Stimulated activated CD4-positive, alpha-beta T cell treated with anti-CD3 and anti-CD28 coated beads, Interleukin-15, amount 100 ng/mL, for 48 hours (primary cell): Measurements from ENCODE around the gene BCL2L12.
A peak's percentile ranks its signal among the peaks of the same experiment; 100 is the strongest.

ENCODE experiments used
- DNase-seq, 2 donors: peaks; one replicate each; pipeline ENCODE4 v3.0.0-alpha.2; 2020; ENCODE audit warnings: low read depth in 2 of 2

BCL2L12 gene

DNA sequence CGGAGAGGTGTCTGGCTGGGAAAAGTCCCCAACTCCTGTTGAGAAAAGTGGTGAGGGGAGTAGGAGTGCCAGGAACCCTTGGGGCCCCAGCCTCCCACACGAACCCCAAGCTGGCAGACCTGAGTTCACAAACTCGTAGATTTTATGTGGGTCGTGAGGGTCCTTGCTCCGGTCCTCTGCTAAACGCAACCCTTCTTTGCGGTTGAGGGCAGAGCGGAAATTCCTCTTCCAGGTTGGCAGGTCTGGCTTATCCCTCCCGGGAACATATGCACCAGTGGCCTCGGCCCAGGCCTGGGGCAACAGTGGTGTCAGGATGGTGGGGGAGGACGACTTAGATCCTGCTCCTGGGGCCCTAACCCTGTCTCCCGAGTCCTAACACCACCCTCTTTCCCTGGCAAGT, 2.5 kb upstream of the BCL2L12 start:
- DNase-seq = no peak

DNA sequence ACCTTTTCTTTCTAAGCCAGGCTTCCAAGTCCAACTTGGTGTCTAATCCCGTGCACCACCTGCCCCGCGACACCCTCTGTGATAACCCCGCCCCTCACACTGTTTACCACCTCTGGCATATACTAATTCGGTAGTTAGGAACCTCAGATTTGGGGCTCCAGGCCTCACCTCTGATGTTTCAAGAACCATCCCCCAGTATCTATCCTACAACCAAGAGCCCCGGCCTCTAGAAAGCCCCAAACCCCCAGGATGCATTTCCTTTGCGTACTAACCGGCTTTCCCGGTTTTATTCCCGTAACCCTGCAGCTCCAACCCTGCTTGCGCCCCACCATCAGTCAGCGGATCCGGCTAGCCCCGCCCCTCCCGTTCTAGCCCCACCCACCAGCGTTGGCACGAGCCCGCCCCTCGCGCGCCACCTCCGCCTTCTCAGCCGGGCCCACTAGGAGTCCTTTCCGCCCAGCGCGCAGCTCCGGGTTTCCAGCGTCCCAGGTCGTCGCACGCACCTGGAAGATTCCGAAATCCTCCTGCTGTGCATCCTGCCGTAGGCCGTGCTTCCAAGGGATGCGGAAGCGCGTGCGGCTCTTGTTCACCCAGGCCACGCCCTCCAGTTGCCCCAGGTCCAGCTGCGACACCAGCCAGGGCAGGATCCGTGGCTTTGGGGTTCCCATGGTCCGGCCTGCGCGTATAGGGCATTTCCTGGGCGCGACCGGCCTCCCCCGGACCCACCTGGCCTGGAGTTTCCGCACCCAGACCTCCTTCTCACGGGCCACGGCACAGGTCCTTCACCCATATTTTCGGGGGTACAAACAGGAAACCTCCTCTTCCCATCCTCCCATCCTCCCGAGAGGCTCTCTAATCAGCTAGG, 1.3 kb upstream of the BCL2L12 start:
- peak; percentile 81 to 91 for DNase-seq

DNA sequence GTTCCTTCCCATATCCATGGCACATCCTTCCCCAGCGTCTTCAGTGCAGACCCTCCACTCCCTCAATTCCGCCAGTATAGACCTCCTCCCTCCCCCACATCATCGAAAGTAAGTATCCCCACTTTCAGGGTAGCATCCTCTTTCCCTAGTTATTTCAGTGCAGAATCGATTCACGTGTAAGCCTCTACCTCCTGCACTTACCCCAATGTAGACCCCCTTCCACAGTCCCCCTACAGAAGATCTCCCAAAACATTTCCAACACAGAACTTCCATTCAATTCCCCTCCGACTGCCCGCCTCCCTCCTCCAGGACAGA, 740 bp upstream of the BCL2L12 start:
- no peak for DNase-seq

DNA sequence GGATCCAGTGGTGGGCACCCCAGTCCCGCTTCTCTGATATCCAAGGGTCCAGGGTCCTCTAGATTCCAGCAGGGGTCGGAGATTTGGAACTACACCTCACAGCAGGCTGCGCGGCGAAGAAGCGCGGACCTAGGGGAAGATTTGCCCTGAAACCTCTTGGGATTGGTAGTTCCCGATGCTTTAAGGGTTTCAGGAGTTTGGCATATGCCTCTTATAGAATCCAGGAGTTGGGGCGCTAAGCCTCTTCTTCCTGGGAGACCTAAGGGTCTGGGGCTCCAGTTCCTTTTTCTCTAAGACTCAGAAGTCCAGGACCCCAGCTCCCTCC, 349 bp downstream of the BCL2L12 start:
- no peak for DNase-seq

DNA sequence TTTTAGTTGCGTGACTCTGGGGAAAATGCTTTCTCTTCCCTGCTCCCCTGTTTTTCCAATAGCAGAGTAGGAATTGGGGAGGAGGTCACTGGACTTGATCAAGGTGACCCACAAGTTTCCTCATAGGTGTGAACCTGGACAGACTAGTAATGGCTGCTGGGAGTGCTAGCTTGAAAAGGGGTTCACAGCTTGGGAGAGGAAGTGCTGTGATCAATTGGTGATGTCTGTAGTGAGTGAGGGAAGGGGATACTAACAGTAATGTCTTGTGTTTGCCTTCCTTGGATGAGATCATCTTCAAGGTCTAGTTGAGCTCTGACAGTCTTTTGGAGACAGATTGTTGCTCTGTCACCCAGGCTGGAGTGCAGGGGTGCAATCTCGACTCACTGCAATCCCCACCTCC, 1.7 kb downstream of the BCL2L12 start:
- no peak for DNase-seq

DNA sequence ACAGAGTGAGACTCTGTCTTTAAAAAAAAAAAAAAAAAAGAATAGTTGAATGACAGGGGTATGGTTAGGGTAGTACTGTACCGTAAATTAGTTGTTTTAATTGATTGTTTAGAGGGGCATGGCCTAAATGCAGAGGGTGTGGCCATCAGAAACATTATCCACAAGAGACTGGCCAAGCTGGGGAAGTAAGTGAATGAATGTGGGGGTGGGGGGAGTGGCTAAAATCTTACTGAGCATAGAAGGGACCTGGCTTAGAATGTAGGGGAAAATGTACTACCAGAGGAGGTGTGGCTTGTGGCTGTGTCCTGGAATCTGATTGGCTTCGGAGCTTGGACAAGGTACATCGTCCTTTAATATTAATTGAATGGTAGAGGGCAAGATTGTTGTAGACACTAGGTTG, 3.8 kb downstream of the BCL2L12 start:
- DNase-seq = no peak

- DNase-seq = peak in 1 of 2 donors; percentile 68
Measured at GRCh38 chr19:49672131-49672919, 6.6 kb downstream of the BCL2L12 start.

DNA sequence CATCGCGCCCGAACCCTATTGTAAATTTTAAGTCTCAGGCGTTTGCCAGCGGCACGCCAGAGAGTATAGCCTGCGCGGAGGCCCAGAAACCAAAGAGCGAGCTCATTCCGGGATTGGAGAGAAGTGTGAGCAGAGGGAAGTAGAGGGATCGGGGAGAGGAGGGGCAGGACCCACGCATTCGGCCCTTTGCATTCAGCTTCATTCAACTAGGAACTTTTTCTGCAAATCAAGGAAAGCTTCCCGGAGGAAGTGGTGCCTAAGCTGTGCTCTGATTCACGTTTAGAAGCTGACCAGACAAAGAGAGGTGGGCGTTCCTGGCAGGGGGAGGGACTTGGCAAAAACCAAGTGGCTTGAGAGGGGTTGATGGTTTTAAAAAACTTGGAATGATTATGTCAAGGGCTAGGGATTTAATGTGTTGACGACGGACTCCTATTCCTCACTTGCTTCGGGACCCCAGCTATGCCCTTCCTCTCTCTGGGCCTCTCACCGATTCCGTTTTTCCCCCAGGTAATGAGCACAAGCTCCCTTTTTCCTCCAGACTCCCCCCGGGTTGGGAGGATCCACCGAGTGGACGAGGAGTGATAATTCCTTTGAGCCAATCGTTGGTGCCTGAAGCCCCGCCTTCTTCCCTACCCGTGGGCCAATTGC, 10.5 kb downstream of the BCL2L12 start:
- DNase-seq = no peak

DNA sequence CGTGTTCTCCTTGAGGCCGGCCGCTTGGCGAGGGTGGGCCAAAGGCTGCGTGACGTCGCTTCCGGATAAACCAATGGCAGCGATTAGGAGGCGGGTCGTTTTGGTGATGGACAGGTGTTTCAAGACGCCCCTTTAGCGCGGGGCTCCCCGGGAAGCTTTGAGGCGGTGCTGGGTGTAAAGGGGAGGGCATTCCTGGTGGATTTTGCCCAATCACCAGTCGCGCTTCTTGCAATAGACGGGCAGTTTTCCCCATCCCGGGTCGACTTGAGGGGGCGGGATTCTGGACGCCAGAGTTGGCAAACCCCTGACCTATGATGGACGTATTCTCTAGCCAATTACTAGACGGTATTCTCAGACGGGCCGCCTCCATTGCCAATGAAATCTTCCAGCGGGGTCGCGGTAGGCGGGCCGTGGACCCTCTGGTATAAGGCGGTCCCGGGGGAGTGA, 11.1 kb downstream of the BCL2L12 start:
- DNase-seq = peak; percentile 99

GRCh38 chr19:49677231-49677900, 11.6 kb downstream of the BCL2L12 start, which contains the start of gene PRMT1:
Gene PRMT1 (plus strand): TSS chr19:49677271. CDS start chr19:49677281, 10 bp downstream.
- DNase-seq = no peak

DNA sequence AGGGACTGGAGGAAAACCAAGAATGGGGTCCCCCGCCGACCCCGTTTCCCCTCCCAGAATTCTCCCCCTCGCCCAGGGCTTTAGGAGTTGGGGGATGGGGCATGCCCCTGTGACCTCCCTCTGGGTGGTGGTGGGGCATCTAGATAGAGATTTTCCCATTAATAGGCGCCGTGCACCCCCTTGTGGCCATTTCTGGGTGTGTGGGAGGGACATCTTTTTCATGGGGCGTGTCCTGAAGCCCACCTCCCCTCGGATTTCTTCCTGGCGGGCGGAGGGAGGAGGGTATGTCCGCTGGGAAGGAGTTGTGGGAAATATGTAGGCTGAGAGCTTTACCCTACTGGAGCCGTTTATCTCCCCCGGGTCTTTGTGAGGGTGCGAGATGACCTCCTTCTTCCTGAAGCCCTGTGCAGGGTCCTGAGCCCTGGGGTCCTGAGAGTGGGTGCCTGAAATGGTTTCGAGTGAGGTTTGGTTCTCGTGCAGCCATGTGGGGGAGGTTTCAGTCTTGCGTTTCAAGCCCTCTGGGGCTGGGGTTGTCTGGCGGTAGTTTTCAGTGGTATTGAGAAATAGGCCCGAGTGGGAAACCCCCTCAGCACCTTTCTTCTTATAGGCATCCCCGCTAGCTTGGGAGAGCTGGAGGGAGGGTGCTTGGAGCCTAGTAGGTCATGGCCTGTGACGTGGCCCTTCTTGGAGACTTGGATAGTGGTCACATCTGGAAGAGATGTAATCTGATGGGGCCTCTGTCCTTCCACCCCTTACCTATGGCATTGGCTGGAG, 12.4 kb downstream of the BCL2L12 start:
- DNase-seq = peak; percentile 73 to 74

GRCh38 chr19:49678985-49679770, 13.4 kb downstream of the BCL2L12 start:
- no peak for DNase-seq

- no peak for DNase-seq
Measured at GRCh38 chr19:49679771-49680413, 14.2 kb downstream of the BCL2L12 start.

DNA sequence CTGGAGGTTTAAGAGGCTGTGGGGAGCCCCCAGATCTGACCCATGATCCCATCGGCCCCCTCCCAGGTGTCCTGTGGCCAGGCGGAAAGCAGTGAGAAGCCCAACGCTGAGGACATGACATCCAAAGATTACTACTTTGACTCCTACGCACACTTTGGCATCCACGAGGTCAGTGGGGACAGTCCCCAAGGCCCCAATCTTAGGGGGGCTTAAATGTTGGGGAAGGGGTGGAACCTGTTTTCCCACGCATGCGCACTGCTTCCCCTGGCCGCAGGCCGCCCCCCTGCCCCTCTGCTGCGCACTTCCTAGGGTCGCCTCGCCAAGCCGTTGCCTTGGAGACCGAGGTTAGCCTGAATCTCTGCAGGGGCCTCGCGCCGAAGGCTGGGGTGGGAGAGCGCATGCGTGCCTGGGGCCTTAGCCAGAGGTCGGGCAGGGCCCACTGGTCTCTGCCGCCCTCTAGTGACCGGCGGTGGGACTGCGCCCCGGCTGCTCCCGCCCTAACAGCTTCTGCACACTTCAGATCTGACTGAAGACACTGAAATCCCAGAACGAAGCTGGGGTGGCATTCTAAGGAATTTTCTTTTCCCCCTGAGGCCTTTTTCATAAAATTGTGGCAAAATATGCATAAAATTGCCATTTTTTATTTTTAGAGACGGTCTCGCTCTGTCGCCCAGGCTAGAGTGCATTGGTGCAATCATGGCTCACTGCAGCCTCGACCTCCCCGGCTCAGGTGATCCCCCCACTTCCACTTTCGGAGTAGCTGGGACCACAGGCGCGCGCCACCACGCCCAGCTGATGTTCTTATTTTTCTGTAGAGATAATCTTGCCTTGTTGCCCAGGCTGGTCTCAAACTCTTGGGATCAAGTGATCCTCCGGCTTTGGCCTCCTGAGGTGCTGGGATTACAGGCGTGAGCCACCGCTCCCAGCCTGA, 15.0 kb downstream of the BCL2L12 start:
- peak; percentile 84 to 94 for DNase-seq

DNA sequence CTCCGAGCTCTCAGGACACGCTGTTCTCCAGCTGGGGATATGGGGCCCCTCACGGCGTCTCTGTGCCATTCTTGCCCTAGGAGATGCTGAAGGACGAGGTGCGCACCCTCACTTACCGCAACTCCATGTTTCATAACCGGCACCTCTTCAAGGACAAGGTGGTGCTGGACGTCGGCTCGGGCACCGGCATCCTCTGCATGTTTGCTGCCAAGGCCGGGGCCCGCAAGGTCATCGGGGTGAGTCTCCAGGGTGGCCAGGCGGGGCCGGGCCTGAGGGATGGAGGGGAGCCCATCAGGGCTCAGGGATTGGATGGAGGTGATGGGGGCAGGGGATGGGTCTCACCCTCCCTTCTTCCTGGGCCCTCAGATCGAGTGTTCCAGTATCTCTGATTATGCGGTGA, 16.1 kb downstream of the BCL2L12 start:
- no peak for DNase-seq

- DNase-seq = no peak
Measured at GRCh38 chr19:49682274-49682673, 16.5 kb downstream of the BCL2L12 start.

- no peak for DNase-seq
Measured at GRCh38 chr19:49683814-49684250, 18.1 kb downstream of the BCL2L12 start.

DNA sequence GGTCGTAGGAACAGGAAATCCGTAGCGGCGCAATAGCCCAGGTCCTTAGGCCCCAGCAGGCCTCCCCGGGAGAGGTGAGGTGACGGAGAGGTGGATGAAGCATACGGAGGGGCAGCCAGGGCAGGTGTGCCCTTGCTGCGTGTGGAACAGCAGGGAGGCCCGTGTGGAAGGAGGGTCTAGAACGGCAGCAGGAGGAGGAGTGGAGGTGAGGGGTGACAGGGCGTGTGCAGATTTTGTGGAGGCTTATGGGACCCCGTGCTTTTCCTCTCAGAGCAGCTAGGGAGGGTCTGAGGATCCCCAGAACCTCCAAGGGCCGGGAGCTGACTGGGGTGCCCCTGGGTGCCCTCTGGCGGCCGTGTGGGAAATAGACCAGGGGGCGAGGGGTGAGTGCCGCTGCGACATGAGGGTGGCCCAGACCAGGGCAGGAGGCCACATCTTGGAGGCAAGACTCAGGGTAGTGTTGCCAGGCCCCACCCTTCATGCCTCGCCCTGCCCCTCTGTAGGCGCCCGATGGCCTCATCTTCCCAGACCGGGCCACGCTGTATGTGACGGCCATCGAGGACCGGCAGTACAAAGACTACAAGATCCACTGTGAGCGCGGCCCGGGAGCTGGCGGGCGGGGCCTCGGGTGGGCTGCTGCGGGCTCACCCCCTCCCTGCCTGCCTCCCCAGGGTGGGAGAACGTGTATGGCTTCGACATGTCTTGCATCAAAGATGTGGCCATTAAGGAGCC, 18.7 kb downstream of the BCL2L12 start:
- DNase-seq = no peak
